ENCODE measurements around the gene G2E3.
"Not testable (repeated sequence)": the region's sequence is repeated elsewhere in the genome, so short reads cannot be mapped to it uniquely, and the experiment has no call there.

G2E3 gene

GRCh38 chr14:30621940-30622830, 63.2 kb downstream of the G2E3 start, which contains the start of gene SCFD1:
TSS of gene SCFD1 (plus strand) at chr14:30622319. CDS start at chr14:30622339, 20 bp downstream.
- H3K4me3 ChIP-seq (ENCODE audit: low read depth, low read length), result peak within 1 kb of the TSS; percentile 51
- TF ChIP-seq, protein P1, sequence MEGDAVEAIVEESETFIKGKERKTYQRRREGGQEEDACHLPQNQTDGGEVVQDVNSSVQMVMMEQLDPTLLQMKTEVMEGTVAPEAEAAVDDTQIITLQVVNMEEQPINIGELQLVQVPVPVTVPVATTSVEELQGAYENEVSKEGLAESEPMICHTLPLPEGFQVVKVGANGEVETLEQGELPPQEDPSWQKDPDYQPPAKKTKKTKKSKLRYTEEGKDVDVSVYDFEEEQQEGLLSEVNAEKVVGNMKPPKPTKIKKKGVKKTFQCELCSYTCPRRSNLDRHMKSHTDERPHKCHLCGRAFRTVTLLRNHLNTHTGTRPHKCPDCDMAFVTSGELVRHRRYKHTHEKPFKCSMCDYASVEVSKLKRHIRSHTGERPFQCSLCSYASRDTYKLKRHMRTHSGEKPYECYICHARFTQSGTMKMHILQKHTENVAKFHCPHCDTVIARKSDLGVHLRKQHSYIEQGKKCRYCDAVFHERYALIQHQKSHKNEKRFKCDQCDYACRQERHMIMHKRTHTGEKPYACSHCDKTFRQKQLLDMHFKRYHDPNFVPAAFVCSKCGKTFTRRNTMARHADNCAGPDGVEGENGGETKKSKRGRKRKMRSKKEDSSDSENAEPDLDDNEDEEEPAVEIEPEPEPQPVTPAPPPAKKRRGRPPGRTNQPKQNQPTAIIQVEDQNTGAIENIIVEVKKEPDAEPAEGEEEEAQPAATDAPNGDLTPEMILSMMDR (IDR thresholded peaks at IDR 0.05; ENCODE audit: borderline replicate concordance, insufficient read depth, low read depth, low read length), result no peak

- TF ChIP-seq, protein P1 (IDR thresholded peaks at IDR 0.05; ENCODE audit: borderline replicate concordance, insufficient read depth, low read depth, low read length), result no peak
Measured at GRCh38 chr14:30623412-30624131, 64.6 kb downstream of the G2E3 start.

DNA sequence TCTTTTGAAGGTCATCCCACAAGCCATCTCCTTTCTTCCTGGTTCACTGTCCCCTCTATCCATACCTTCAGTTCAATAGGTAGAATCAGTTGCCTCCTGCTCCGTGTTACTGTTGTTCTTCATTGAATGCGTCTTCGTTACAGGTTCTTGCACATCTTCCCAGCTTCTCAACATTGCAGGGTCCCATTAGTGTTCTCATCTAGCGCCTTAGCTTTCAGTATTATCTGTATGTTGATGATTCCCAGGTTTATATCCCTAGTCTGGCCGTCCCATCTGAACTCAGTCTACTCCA, 65.1 kb downstream of the G2E3 start:
- TF ChIP-seq, protein P1 (IDR thresholded peaks at IDR 0.05; ENCODE audit: borderline replicate concordance, insufficient read depth, low read depth, low read length), result no peak
- no peak overlapping the region for H3K4me3 ChIP-seq (ENCODE audit: low read depth, low read length)

More at GRCh38 chr14:30623412-30624131, 64.6 kb downstream of the G2E3 start:
- H3K4me3 ChIP-seq (ENCODE audit: low read depth, low read length), result no peak overlapping the region

DNA sequence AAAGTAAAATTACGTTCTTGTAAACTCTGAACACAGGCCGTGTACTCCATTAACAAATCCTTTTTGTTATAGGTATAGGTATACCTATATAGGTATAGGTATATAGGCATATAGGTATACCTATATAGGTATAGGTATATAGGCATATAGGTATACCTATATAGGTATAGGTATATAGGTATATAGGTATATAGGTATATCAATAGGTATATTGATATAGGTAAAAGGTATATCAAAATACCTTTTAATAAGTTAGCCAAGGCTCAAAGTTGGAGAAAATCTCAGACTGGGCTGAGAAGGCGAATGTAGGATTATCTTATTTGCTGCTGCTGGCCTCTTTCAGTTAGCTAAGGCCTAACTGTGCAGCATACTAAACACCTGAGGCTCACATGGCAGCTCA, 66.6 kb downstream of the G2E3 start:
- TF ChIP-seq, protein P1 (IDR thresholded peaks at IDR 0.05; ENCODE audit: borderline replicate concordance, insufficient read depth, low read depth, low read length), result no peak
- no peak overlapping the region for H3K4me3 ChIP-seq (ENCODE audit: low read depth, low read length)

DNA sequence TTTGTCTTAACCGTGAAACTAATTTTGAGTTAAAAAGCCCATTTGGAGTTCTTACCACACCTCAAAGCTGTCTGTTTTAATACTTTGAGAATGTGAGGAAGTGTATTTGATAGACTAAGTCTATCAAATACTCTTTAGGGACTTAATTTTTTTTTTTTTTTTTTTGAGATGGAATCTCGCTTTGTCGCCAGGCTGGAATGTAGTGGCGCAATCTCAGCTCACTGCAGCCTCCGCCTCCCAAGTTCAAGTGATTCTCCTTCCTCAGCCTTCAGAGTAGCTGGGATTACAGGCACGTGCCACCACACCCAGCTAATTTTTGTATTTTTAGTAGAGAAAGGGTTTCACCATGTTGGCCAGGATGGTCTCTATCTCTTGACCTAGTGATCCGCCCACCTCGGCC, 70.5 kb downstream of the G2E3 start:
- H3K4me3 ChIP-seq (ENCODE audit: low read depth, low read length), result not testable (repeated sequence)

DNA sequence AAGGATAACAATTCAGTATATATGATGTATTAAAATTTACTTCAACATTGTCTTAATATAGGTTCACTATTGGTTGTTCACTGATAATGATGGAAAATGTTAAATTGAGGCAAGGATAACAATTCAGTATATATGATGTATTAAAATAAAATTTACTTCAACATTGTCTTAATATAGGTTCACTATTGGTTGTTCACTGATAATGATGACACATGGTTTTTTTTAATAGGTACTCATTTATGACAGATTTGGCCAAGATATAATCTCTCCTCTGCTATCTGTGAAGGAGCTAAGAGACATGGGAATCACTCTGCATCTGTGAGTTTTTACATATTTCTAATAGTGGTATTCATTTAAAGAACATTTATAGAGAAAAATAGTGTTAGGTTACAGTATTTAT, 71.3 kb downstream of the G2E3 start:
- no peak overlapping the region for H3K4me3 ChIP-seq (ENCODE audit: low read depth, low read length)
- TF ChIP-seq, protein P1 (IDR thresholded peaks at IDR 0.05; ENCODE audit: borderline replicate concordance, insufficient read depth, low read depth, low read length), result no peak

- TF ChIP-seq, protein P1 (IDR thresholded peaks at IDR 0.05; ENCODE audit: borderline replicate concordance, insufficient read depth, low read depth, low read length), result no peak
- no peak overlapping the region for H3K4me3 ChIP-seq (ENCODE audit: low read depth, low read length)
Measured at GRCh38 chr14:30632730-30633129, 73.8 kb downstream of the G2E3 start.

All from GM12875 (cell line).